ENCODE measurements around the gene PAWR. TPM values are rescaled to one million over a fixed set of nuclear protein-coding genes. Genes with fewer than 3 reads are reported as not detected.

Gene PAWR
- total RNA-seq, 6 experiments from 2014 or later = 25.0 to 62.3 (median 28.9) TPM

GRCh38 chr12:79644274-79645234 lies 46.2 kb downstream of the PAWR start:
- peak overlapping the region; percentile 9 to 29 (median 22) for H3K4me3 ChIP-seq
- DNase-seq = no peak
- peaks cover 0 to 21% (median 10%) of the 10 kb centered on the region in 4 donors for H3K4me1 ChIP-seq
- H3K27me3 ChIP-seq = no peaks in the 10 kb centered on the region
- no peaks in the 10 kb centered on the region for H3K9me3 ChIP-seq
- intact Hi-C loops (cut with DNase I) = no loop called here
- 19% methylated on average over 4 of the region's 4 CpGs for WGBS (ENCODE audit: insufficient coverage, low coverage, low lambda C conversion rate, missing lambda C conversion rate)
- TF ChIP-seq POLR2A (IDR thresholded peaks at IDR 0.05) (no peak), CTCF (IDR thresholded peaks at IDR 0.05) (no peak)
- ATAC-seq = peak; percentile 52 to 71 (median 66)
- H3K27ac ChIP-seq = peak overlapping the region; percentile 48 to 67 (median 65)
- H3K36me3 ChIP-seq = no peaks in the 10 kb centered on the region

GRCh38 chr12:79643821-79644220 lies 46.9 kb downstream of the PAWR start:
- intact Hi-C loops (cut with DNase I) = no loop called here
- no peaks in the 10 kb centered on the region for H3K9me3 ChIP-seq
- H3K27me3 ChIP-seq = no peaks in the 10 kb centered on the region
- H3K27ac ChIP-seq = peak overlapping the region; percentile 48 to 67 (median 65)
- H3K36me3 ChIP-seq = no peaks in the 10 kb centered on the region
- H3K4me3 ChIP-seq = peak overlapping the region; percentile 9 to 29 (median 22)
- DNase-seq (no peak), ATAC-seq (peak; percentile 51 to 67 (median 56))
- 25% methylated on average over 2 of the region's 2 CpGs for WGBS (ENCODE audit: insufficient coverage, low coverage, low lambda C conversion rate, missing lambda C conversion rate)
- TF ChIP-seq CTCF (IDR thresholded peaks at IDR 0.05) = no peak
- TF ChIP-seq POLR2A (IDR thresholded peaks at IDR 0.05) = no peak
- H3K4me1 ChIP-seq = peaks cover 0 to 20% (median 9%) of the 10 kb centered on the region in 4 donors

GRCh38 chr12:79638490-79638889 lies 52.3 kb downstream of the PAWR start:
- no peak for DNase-seq
- Histone ChIP-seq H3K9me3 (no peaks in the 10 kb centered on the region), H3K27ac (no peak overlapping the region), H3K27me3 (no peaks in the 10 kb centered on the region), H3K4me3 (no peak overlapping the region), H3K4me1 (peaks cover 0 to 18% (median 5%) of the 10 kb centered on the region in 4 donors), H3K36me3 (no peaks in the 10 kb centered on the region)
- TF ChIP-seq POLR2A (IDR thresholded peaks at IDR 0.05) (no peak), CTCF (IDR thresholded peaks at IDR 0.05) (no peak)
- peak; percentile 36 to 68 (median 42) for ATAC-seq
- intact Hi-C loops (cut with DNase I) = no loop called here
- WGBS (ENCODE audit: insufficient coverage, low coverage, low lambda C conversion rate, missing lambda C conversion rate) = 20% methylated on average over 2 of the region's 2 CpGs

GRCh38 chr12:79637093-79637492 lies 53.7 kb downstream of the PAWR start:
- intact Hi-C loops (cut with DNase I) = no loop called here
- H3K36me3 ChIP-seq = no peaks in the 10 kb centered on the region
- no peaks in the 10 kb centered on the region for H3K27me3 ChIP-seq
- DNase-seq (no peak), ATAC-seq (no peak)
- no peaks in the 10 kb centered on the region for H3K9me3 ChIP-seq
- H3K4me3 ChIP-seq = no peak overlapping the region
- H3K4me1 ChIP-seq = peaks cover 0 to 18% (median under 1%) of the 10 kb centered on the region in 4 donors
- 81% methylated on average over 2 of the region's 2 CpGs for WGBS (ENCODE audit: insufficient coverage, low coverage, low lambda C conversion rate, missing lambda C conversion rate)
- no peak overlapping the region for H3K27ac ChIP-seq
- TF ChIP-seq POLR2A (IDR thresholded peaks at IDR 0.05) = no peak
- TF ChIP-seq CTCF (IDR thresholded peaks at IDR 0.05) = no peak

Data from right lobe of liver (tissue), 6 donors.